ENCODE results near the gene THTPA.

The THTPA gene

DNA sequence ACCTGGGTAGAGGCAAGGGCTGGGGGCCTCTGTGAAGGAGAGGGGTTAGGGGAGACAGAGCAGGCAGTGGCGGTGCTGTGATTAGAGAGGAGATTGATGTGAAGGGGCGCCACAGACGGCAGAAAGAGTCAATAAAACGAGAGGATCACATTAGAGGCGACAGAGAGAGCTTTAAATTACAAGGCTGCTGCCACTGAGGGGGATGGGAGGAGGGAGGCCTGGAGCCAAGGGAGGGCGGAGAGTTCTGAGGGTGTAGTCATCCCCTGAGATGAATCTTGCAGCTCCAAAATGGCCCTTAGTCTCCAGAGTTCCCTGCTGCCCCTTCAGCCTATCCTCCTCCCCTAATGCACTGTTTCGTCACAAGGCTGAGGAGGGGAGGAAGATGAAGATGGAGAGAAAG is 17.3 kb upstream of the THTPA start:
- Histone ChIP-seq H2AFZ (ENCODE audit: low read depth, low read length) (no peak overlapping the region), H3K27me3 (ENCODE audit: insufficient read depth, low read length) (no peaks in the 10 kb centered on the region), H3K4me1 (ENCODE audit: insufficient read depth, low read length) (peaks cover 3% of the 10 kb centered on the region), H3K36me3 (ENCODE audit: insufficient read depth, low read length) (peaks cover 8% of the 10 kb centered on the region), H3K4me3 (ENCODE audit: low read length) (no peak overlapping the region), H3K9me3 (ENCODE audit: low read length) (no peaks in the 10 kb centered on the region)

DNA sequence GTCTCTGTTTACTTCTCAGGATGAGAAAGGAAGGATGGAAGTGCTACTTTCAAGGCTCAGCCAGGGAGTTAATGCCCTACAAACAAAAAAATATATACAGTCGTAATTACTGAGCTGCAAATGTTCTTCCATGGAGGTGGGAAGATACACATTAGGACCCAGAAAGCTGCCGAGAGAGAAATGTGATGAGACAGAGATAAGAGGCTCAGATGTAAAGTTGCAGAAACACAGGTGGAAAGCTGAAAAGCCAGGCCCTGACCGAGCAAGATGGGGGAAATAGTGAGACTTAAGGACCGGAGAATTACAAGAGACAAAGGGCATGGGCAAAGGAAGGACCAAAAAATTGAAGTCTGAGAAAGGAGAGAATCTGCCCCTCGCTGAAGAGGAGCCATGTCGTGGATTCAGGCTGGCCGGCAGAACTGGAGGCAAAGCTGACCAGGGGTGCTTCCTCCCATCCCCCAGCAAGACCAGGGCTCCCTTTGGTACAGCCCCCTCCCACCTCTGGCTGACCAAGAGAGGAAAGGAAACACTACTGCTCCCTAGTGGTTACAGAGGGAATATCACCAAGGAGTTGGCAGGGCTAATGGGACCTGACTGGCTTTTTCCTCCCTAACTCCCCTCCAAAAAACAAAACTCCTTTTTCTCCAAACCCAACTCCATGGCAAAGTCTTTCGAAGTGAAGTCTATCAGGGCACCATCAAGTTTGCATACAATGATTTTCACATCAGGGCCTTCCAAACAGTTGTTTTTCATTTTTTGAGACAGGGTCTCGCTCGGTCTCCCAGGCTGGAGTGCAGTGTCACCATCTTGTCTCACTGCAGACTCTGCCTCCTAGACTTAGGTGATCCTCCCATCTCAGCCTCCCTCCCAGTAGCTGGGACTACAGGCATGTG is 16.6 kb upstream of the THTPA start:
- Histone ChIP-seq H3K9me3 (ENCODE audit: low read length) (no peaks in the 10 kb centered on the region), H3K4me1 (ENCODE audit: insufficient read depth, low read length) (peaks cover 3% of the 10 kb centered on the region), H3K36me3 (ENCODE audit: insufficient read depth, low read length) (peaks cover 8% of the 10 kb centered on the region), H3K4me3 (ENCODE audit: low read length) (no peak overlapping the region), H2AFZ (ENCODE audit: low read depth, low read length) (no peak overlapping the region), H3K27me3 (ENCODE audit: insufficient read depth, low read length) (no peaks in the 10 kb centered on the region)

DNA sequence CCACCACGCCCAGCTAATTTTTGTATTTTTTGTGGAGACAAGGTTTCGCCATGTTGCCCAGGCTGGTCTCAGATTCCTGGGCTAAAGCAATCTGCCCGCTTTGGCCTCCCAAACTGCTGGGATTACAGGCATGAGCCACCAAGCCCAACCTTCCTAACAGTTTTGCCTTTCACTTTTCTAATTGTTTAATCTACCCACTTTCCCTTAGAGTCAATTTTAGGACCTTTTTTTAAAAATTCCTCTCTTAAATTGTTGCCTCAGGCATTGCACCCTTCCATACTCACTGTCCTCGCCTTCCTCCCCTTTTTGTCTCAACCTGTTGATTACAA is 16.0 kb upstream of the THTPA start:
- H3K9me3 ChIP-seq (ENCODE audit: low read length), result no peaks in the 10 kb centered on the region
- peaks cover 3% of the 10 kb centered on the region for H3K4me1 ChIP-seq (ENCODE audit: insufficient read depth, low read length)
- no peak overlapping the region for H2AFZ ChIP-seq (ENCODE audit: low read depth, low read length)
- peaks cover 4% of the 10 kb centered on the region for H3K36me3 ChIP-seq (ENCODE audit: insufficient read depth, low read length)
- no peaks in the 10 kb centered on the region for H3K27me3 ChIP-seq (ENCODE audit: insufficient read depth, low read length)
- H3K4me3 ChIP-seq (ENCODE audit: low read length), result no peak overlapping the region

DNA sequence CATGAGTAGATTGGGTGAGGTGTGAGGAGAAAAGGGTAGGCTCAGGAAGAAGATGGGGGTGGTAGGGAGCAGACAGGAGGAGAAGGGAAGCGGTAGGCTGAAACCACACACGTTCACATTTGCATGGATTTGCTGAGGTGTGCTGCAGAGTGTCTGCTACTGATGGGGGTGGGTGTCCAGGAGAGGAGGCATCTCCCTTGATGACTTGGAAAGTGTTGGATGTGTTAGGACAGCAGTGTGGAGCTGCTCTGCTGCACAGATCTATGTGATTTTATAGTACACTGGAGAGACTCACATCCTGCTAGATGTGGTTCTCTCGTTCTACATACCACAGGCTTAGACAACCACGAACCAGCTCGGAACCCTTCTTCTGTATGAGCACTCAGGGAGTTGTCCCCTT is 13.8 kb upstream of the THTPA start:
- H3K36me3 ChIP-seq (ENCODE audit: insufficient read depth, low read length), result peaks cover 4% of the 10 kb centered on the region
- H3K4me3 ChIP-seq (ENCODE audit: low read length), result no peak overlapping the region
- no peaks in the 10 kb centered on the region for H3K9me3 ChIP-seq (ENCODE audit: low read length)
- peaks cover 3% of the 10 kb centered on the region for H3K4me1 ChIP-seq (ENCODE audit: insufficient read depth, low read length)
- H3K27me3 ChIP-seq (ENCODE audit: insufficient read depth, low read length), result no peaks in the 10 kb centered on the region
- no peak overlapping the region for H2AFZ ChIP-seq (ENCODE audit: low read depth, low read length)

DNA sequence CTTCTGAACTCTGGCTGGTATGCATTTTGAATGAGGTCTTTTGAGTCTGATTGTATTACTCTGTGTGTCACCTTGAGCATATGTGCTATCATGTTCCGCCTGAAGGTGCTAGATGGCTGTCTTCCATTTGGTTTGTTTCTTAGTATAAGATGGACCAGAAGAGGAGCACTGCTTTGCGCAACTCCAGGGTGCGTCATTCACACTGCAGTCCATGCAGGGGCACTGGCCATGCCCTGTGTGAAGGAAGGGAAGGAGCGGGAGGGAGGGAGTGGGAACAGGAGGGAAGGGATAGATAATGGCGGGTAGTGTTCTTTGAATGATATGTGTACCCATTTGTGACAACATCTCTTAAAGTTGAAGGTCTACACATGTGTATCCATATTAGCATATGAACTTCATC is 12.7 kb upstream of the THTPA start:
- H2AFZ ChIP-seq (ENCODE audit: low read depth, low read length), result no peak overlapping the region
- peaks cover 4% of the 10 kb centered on the region for H3K36me3 ChIP-seq (ENCODE audit: insufficient read depth, low read length)
- no peaks in the 10 kb centered on the region for H3K27me3 ChIP-seq (ENCODE audit: insufficient read depth, low read length)
- H3K9me3 ChIP-seq (ENCODE audit: low read length), result no peaks in the 10 kb centered on the region
- peaks cover 5% of the 10 kb centered on the region for H3K4me1 ChIP-seq (ENCODE audit: insufficient read depth, low read length)
- no peak overlapping the region for H3K4me3 ChIP-seq (ENCODE audit: low read length)

DNA sequence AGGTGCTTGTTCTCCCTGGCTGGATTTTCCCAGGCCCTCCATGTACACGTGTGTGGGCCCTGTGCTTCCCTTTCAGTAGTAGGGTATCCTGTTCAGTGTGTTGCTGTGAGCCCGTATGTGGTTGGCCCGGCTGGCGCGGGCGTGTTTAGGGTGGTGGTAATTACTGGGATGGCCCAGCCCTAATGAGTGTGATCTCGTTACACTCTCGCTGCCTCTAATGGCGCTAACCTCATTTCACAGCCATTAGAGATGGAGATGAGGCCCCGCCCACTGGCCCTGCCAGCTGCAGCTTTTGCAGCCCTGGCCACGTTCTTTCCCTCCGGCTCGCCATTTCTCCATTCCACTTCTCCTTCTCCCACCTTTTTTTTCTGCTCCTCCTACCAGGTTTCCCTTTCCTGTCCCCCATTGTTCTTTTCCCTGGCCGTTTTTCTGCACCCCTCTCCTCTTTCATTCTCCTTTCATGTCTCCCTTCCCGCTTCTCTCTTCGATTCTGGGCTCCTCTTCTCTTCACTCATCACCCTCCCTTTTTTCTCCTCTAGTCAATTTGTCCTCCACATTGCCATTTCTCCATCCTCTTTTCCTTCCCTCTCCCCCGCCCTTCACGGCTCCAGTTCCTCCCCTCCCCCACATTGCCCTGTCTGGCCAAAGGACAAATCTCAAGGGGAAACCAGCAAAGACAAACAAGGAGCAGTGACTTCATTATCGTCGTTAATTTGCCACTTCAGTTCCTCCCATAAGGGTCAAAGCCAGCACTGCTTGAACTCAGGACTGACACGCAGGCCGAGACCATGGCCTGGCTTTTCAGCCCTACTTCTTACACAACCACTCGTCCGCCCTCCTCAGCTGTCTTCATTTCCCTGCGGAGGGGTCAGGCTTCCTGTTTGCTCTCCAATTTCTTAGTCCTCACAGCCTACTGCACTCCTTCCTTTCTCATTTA is 11.3 kb upstream of the THTPA start:
- Histone ChIP-seq H3K4me1 (ENCODE audit: insufficient read depth, low read length) (peaks cover 15% of the 10 kb centered on the region), H3K9me3 (ENCODE audit: low read length) (no peaks in the 10 kb centered on the region), H3K36me3 (ENCODE audit: insufficient read depth, low read length) (peaks cover 4% of the 10 kb centered on the region), H3K4me3 (ENCODE audit: low read length) (no peak overlapping the region), H3K27me3 (ENCODE audit: insufficient read depth, low read length) (no peaks in the 10 kb centered on the region), H2AFZ (ENCODE audit: low read depth, low read length) (no peak overlapping the region)

DNA sequence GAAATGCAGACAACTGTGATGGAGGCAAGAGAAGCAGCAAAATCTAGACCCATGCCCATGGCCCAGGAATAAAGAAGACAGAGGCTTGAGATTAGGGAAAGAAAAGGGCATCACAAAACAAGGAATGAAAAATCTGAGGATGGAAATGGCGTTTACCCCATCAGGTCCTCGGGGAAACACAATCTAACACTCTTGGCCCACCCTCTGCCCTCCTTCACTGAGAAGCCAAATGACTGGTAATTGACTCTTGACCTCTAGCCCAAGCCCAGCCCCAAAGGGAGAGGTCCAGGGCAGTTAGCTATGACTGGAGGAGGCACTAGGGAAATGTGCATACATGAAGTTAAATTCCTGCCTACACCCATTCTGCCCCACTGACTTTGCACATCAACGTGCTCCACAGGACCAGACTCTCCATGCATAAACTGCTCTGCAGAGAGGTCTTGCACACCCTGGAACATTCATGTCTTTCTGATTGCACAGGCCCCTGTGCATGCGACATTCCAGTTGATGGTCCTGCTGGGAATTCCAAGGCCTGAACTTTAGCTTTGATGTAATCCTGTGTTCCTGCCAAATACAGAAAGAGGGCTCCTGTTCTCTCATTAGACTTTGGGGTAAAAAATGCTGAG is 10.2 kb upstream of the THTPA start:
- H2AFZ ChIP-seq (ENCODE audit: low read depth, low read length), result no peak overlapping the region
- no peak overlapping the region for H3K4me3 ChIP-seq (ENCODE audit: low read length)
- H3K27me3 ChIP-seq (ENCODE audit: insufficient read depth, low read length), result no peaks in the 10 kb centered on the region
- no peaks in the 10 kb centered on the region for H3K9me3 ChIP-seq (ENCODE audit: low read length)
- peaks cover 4% of the 10 kb centered on the region for H3K36me3 ChIP-seq (ENCODE audit: insufficient read depth, low read length)
- H3K4me1 ChIP-seq (ENCODE audit: insufficient read depth, low read length), result peaks cover 25% of the 10 kb centered on the region

DNA sequence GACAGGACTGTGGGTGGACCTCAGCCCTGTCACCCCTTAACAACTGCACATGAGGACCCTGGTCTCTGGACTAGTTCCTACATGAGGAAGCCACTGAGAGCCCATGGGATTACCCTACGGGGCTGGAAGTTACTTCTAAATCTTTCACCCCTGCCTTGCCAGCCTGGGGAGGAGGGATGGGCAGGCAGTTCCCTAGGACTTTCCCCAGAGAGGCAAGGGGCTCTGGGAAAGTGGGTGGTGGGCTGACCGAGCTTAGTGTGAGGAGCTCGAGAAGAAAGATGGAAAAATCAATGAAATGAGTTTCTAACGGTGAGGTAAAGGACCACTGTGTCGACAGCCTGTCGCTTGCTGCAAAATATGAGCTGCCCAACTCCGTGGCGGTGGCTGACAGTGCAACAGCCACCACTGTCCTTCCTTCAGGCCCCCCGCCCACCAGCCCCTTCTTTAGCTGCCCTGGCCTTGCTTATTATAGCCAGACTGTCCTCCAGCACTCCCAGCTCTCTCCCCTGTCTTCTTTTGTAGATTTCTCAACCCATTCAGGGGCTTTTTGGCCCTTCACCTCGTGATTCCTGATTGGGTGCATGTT is 9.5 kb upstream of the THTPA start:
- H2AFZ ChIP-seq (ENCODE audit: low read depth, low read length), result no peak overlapping the region
- H3K4me1 ChIP-seq (ENCODE audit: insufficient read depth, low read length), result peaks cover 25% of the 10 kb centered on the region
- no peaks in the 10 kb centered on the region for H3K9me3 ChIP-seq (ENCODE audit: low read length)
- no peak overlapping the region for H3K4me3 ChIP-seq (ENCODE audit: low read length)
- no peaks in the 10 kb centered on the region for H3K27me3 ChIP-seq (ENCODE audit: insufficient read depth, low read length)
- peaks cover 4% of the 10 kb centered on the region for H3K36me3 ChIP-seq (ENCODE audit: insufficient read depth, low read length)

DNA sequence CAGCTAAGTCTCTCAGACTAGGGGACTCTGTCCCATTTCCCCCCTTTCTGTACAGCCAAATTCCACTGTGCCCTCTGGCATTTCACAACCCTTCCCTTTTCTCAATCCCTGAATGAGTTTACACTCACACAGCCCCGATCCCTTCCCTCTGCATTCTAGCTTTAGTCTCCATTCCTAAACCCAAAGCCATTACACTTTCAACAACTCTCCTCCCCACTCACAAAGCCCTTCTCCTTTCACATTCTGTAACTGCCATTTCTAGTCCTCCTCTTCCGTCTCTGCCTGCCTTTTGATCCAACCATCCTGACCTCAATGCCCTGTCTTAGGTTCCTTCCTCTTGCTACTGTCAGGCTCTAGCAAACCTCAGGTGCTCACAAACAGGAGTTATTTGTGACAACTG is 8.1 kb upstream of the THTPA start:
- Histone ChIP-seq H3K36me3 (ENCODE audit: insufficient read depth, low read length) (peaks cover 4% of the 10 kb centered on the region), H3K9me3 (ENCODE audit: low read length) (no peaks in the 10 kb centered on the region), H2AFZ (ENCODE audit: low read depth, low read length) (no peak overlapping the region), H3K4me3 (ENCODE audit: low read length) (no peak overlapping the region), H3K4me1 (ENCODE audit: insufficient read depth, low read length) (peaks cover 25% of the 10 kb centered on the region), H3K27me3 (ENCODE audit: insufficient read depth, low read length) (no peaks in the 10 kb centered on the region)

DNA sequence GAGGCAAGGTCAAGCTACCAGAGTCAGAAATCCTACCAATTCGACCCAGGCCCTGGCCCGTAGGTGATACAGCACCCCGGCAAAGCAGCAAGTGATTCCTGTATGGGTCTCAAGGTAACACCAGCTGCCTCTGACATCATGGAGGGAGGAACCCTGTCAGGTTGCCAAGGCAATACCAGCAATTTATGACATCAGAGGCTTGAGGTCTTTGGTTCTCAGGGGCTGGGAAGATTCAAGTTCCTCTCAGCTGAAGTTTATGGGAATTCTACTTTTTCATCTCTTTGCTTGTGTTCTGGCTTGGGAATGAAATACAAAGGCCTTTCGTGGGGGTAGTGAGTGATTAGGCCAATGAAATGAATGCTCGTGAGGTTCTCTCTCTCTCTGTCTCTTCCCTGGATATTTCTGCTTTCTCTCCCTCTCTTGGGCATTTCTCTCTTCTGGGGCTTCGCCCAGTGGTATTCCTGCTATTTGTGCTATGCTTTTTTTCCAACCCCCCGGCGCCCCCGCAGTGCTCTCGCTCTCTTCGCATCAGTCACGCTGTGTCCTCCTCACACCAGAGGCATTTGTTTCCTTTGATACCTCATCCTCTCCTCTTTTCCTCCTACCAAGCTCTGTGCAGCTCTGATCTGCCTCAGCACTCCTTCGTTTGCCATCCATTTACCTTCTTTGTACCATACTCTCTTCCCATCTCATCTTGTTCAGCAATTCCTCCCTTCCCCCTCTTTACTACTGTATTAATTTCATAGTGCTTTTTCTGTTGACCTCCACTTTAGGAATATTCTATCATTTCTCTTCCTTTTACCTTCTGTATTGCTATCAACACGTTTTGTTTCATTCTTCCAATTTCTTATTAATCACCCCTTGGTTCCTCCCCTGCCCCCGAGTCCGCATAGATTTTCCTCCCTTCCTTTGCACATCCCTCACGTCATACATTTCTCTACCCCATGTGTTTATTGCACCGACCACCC is 7.4 kb upstream of the THTPA start:
- no peak overlapping the region for H3K4me3 ChIP-seq (ENCODE audit: low read length)

DNA sequence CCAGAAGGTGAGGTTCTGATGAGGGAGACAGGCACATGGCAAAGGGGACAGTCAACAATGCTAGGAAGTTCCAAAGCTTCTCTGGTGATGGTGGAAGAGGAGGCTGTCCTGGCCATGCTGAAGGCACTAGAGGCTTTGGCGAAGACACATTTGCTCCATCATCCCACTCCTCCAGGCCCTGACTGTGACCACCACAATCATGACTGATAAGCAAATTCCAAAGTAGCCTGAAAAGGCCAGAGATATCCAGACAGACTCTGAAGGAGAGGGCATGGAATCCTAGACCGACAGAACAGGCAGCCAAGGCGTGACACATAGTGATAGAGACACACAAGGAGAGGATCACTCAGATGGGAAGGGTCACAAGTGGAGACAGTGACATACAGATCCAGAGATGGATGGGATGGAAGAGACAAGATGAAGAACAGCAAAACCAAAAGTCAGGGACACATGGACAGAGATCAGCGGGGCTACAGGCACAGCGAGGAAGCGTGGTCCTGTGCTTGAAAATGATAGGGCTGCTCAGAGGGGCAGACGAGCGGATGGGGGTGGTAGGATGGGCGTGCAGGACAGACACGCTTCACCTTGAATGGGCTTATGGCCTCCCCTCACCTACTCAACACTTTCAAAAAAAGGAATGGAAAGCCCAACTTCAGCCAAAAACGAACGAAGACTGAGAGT is 5.8 kb upstream of the THTPA start:
- no peaks in the 10 kb centered on the region for H3K36me3 ChIP-seq (ENCODE audit: insufficient read depth, low read length)
- no peaks in the 10 kb centered on the region for H3K27me3 ChIP-seq (ENCODE audit: insufficient read depth, low read length)
- peaks cover 27% of the 10 kb centered on the region for H3K4me1 ChIP-seq (ENCODE audit: insufficient read depth, low read length)
- H2AFZ ChIP-seq (ENCODE audit: low read depth, low read length), result peak overlapping the region; percentile 88
- H3K4me3 ChIP-seq (ENCODE audit: low read length), result peak overlapping the region; percentile 75
- H3K9me3 ChIP-seq (ENCODE audit: low read length), result no peaks in the 10 kb centered on the region

More for the DNA sequence above, 7.4 kb upstream of the THTPA start:
- H3K9me3 ChIP-seq (ENCODE audit: low read length), result no peaks in the 10 kb centered on the region
- H3K27me3 ChIP-seq (ENCODE audit: insufficient read depth, low read length), result no peaks in the 10 kb centered on the region
- H2AFZ ChIP-seq (ENCODE audit: low read depth, low read length), result no peak overlapping the region
- H3K4me1 ChIP-seq (ENCODE audit: insufficient read depth, low read length), result peaks cover 25% of the 10 kb centered on the region
- H3K36me3 ChIP-seq (ENCODE audit: insufficient read depth, low read length), result no peaks in the 10 kb centered on the region
